ENCODE results near the gene KCNJ12.
"Not testable (repeated sequence)": the region's sequence is repeated elsewhere in the genome, so short reads cannot be mapped to it uniquely, and the experiment has no call there.

The KCNJ12 gene

GRCh38 chr17:21452377-21453143, 76.4 kb downstream of the KCNJ12 start:
- no peak for DNase-seq (ENCODE audit: low read depth)

- no peak for DNase-seq (ENCODE audit: low read depth)
These were observed 77.2 kb downstream of the KCNJ12 start for GRCh38 chr17:21453144-21453898.

- DNase-seq (ENCODE audit: low read depth): not testable (repeated sequence)
These were observed 77.8 kb downstream of the KCNJ12 start for GRCh38 chr17:21454006-21454405.

- DNase-seq (ENCODE audit: low read depth): no peak
These were observed 78.3 kb downstream of the KCNJ12 start for GRCh38 chr17:21454441-21454840.

GRCh38 chr17:21455761-21456160, 79.6 kb downstream of the KCNJ12 start:
- DNase-seq (ENCODE audit: low read depth): no peak

- DNase-seq (ENCODE audit: low read depth): not testable (repeated sequence)
These were observed 80.3 kb downstream of the KCNJ12 start for GRCh38 chr17:21456449-21456848.

GRCh38 chr17:21457051-21458026, 81.2 kb downstream of the KCNJ12 start:
- DNase-seq (ENCODE audit: low read depth): peak; percentile 93

GRCh38 chr17:21458054-21458453, 81.9 kb downstream of the KCNJ12 start:
- no peak for DNase-seq (ENCODE audit: low read depth)

GRCh38 chr17:21459536-21459935, 83.4 kb downstream of the KCNJ12 start:
- no peak for DNase-seq (ENCODE audit: low read depth)

- no peak for DNase-seq (ENCODE audit: low read depth)
These were observed 84.2 kb downstream of the KCNJ12 start for GRCh38 chr17:21460358-21460757.

GRCh38 chr17:21462237-21462636, 86.1 kb downstream of the KCNJ12 start:
- DNase-seq (ENCODE audit: low read depth): no peak

GRCh38 chr17:21463204-21463661, 87.1 kb downstream of the KCNJ12 start:
- DNase-seq (ENCODE audit: low read depth): no peak

GRCh38 chr17:21463779-21464407, 87.7 kb downstream of the KCNJ12 start:
- no peak for DNase-seq (ENCODE audit: low read depth)

GRCh38 chr17:21464611-21465021, 88.5 kb downstream of the KCNJ12 start:
- no peak for DNase-seq (ENCODE audit: low read depth)

GRCh38 chr17:21466550-21466949, 90.4 kb downstream of the KCNJ12 start:
- no peak for DNase-seq (ENCODE audit: low read depth)

GRCh38 chr17:21467196-21467595, 91.0 kb downstream of the KCNJ12 start:
- DNase-seq (ENCODE audit: low read depth): no peak

GRCh38 chr17:21467739-21468490, 91.8 kb downstream of the KCNJ12 start:
- no peak for DNase-seq (ENCODE audit: low read depth)

All from stimulated activated CD8-positive, alpha-beta memory T cell treated with anti-CD3 and anti-CD28 coated beads, Interleukin-4, amount 100 ng/mL, for 24 hours (primary cell).